Caco-2 (cell line): ENCODE measurements around the gene DOK3. TPM values are rescaled to one million over a fixed set of nuclear protein-coding genes. Genes with fewer than 3 reads are reported as not detected.

ENCODE experiments used
- BruUV-seq: library from RNA; stranded (reverse); fragments of 400-500 nt; replicated peaks from 2 replicates; lab custom pipeline; 2021; lab: Mats Ljungman, UMichigan
- CTCF ChIA-PET: fragments of 300-600 bp; sonication (Branson Sonifier 250); formaldehyde crosslinking; loops from one replicate; lab custom pipeline; 2022; ENCODE audit warnings: antibody characterized with exemption; lab: Charles Lee
- POLR2A ChIA-PET: fragments of 300-600 bp; sonication (Branson Sonifier 250); formaldehyde crosslinking; loops from one replicate; lab custom pipeline; 2022; ENCODE audit warnings: antibody characterized with exemption; lab: Charles Lee
- DNase-seq, 2 experiments: peaks; one replicate each; pipeline versions ENCODE4 v3.0.0 to v3.0.0-alpha.2; 2020 to 2022
- H3K27me3 ChIP-seq: replicated peaks from 2 replicates; pipeline ENCODE4 v1.6.0; 2011; ENCODE audit warnings: low read length; ENCODE audit not compliant: control insufficient read depth, insufficient read depth
- H3K36me3 ChIP-seq: 2 replicates; pipeline ENCODE4 v1.5.1; 2011; ENCODE audit warnings: low read length; ENCODE audit not compliant: control insufficient read depth, insufficient read depth
- H3K4me1 ChIP-seq: fragments of 250-450 bp; sonication (Bioruptor Pico); 2 replicates; pipeline ENCODE4 v1.5.1; 2020; ENCODE audit warnings: mild to moderate bottlenecking
- H3K4me3 ChIP-seq: 2 replicates; pipeline ENCODE4 v1.5.1; 2011; ENCODE audit warnings: low read depth, mild to moderate bottlenecking, control low read depth, low read length
- H3K9me3 ChIP-seq: fragments of 250-450 bp; sonication (Bioruptor Pico); 2 replicates; pipeline ENCODE4 v1.5.1; 2020; ENCODE audit warnings: mild to moderate bottlenecking, moderate library complexity
- H3K27ac Mint-ChIP-seq: one replicate; pipeline ENCODE4 v1.8.0; 2022; ENCODE audit warnings: mixed read lengths; ENCODE audit not compliant: unreplicated experiment
- H3K27me3 Mint-ChIP-seq: one replicate; pipeline ENCODE4 v1.8.0; 2022; ENCODE audit warnings: mixed read lengths; ENCODE audit not compliant: insufficient read depth, unreplicated experiment
- H3K36me3 Mint-ChIP-seq: one replicate; pipeline ENCODE4 v1.8.0; 2022; ENCODE audit warnings: mild to moderate bottlenecking, mixed read lengths; ENCODE audit not compliant: insufficient read depth, unreplicated experiment
- H3K4me1 Mint-ChIP-seq: one replicate; pipeline ENCODE4 v1.8.0; 2022; ENCODE audit warnings: low read depth, mixed read lengths; ENCODE audit not compliant: unreplicated experiment
- H3K4me3 Mint-ChIP-seq: one replicate; pipeline ENCODE4 v1.8.0; 2022; ENCODE audit warnings: mild to moderate bottlenecking, moderate library complexity, mixed read lengths; ENCODE audit not compliant: unreplicated experiment
- H3K9me3 Mint-ChIP-seq: one replicate; pipeline ENCODE4 v1.8.0; 2022; ENCODE audit warnings: mixed read lengths; ENCODE audit not compliant: unreplicated experiment
- intact Hi-C: fragments of 100-400 bp; cut with micrococcal nuclease; formaldehyde crosslinking; loops from one replicate; pipeline ENCODE4 v1.10.0; 2022; ENCODE audit not compliant: unreplicated experiment
- total RNA-seq: library from RNA; stranded (reverse); gene quantifications from 2 replicates; pipeline ENCODE4 v1.2.3, GENCODE V29; 2022
- TF ChIP-seq, protein P1 (sequence below), 2 experiments: fragments of 200-600 bp in 1 of 2; IDR thresholded peaks; 1 replicate in 1 of 2; 2 replicates in 1 of 2; pipeline versions ENCODE4 v1.5.1 to v1.8.0; 2011 to 2022; ENCODE audit warnings: antibody characterized with exemption in 1 of 2, control low read depth in 1 of 2, inconsistent platforms in 1 of 2, low read depth in 1 of 2, low read length in 1 of 2, mild to moderate bottlenecking in 1 of 2, moderate library complexity in 1 of 2; ENCODE audit not compliant: insufficient read depth in 1 of 2, severe bottlenecking in 1 of 2, unreplicated experiment in 1 of 2

Gene DOK3
- total RNA-seq, 1 experiment from 2014 or later: 7.9 TPM

DNA sequence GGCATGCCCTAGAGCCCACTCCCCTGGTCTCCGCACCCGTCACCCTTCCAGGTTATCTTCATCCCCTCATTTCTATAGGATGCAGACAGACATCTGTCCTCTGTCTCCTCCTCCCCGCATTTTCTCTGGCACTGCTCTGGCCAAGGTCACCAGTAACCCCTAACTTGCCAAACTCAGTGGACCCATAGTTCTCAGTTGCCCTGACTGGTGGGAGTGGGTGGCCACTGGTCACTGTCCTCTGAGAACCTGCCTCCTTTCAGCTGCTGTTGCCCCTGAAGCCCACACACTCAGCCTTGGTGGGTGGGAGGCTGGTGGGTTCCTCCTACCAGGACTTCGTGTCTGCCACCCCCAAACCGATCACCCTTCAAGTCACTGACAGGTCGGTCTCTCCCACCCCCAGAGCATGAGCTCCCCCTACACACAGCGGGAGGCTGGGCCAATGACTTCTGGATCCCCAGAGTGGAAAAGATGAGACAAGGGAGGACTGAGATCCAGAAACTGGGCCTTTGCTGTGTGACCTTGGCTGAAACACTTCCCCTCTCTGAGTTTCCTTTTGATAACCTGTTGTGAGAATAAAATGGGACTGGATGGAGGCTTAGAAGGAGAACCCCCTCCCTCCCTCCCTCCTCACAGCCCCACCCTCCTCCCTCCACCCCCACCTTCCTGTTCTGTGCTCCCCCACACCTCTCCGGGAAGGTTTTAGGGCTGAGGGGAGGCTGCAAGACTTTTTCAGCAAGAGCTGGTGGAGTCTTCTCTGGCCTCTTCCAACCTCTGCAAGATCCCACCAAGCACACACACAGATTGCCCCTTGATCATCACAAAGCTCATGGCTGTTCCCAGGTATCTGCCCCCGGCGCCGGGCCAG, 33.8 kb downstream of the DOK3 start:
- Histone ChIP-seq H3K4me1 (peaks cover 20% of the 10 kb centered on the region), H3K9me3 (no peaks in the 10 kb centered on the region), H3K4me3 (no peak overlapping the region), H3K27me3 (no peaks in the 10 kb centered on the region), H3K36me3 (no peaks in the 10 kb centered on the region; the same call in 1 of the 2 replicates)
- no peak overlapping the region for H3K27ac Mint-ChIP-seq
- ChIA-PET CTCF (no interaction called here), POLR2A (interaction anchor here (1.3 to 2.4 kb wide), 2 partner anchors 21 to 22 kb away, joined by 4 to 8 read pairs; partner anchors contain the start of gene PDLIM7)
- H3K36me3 Mint-ChIP-seq: peaks cover 23% of the 10 kb centered on the region
- no peak for DNase-seq
- TF ChIP-seq, protein P1, sequence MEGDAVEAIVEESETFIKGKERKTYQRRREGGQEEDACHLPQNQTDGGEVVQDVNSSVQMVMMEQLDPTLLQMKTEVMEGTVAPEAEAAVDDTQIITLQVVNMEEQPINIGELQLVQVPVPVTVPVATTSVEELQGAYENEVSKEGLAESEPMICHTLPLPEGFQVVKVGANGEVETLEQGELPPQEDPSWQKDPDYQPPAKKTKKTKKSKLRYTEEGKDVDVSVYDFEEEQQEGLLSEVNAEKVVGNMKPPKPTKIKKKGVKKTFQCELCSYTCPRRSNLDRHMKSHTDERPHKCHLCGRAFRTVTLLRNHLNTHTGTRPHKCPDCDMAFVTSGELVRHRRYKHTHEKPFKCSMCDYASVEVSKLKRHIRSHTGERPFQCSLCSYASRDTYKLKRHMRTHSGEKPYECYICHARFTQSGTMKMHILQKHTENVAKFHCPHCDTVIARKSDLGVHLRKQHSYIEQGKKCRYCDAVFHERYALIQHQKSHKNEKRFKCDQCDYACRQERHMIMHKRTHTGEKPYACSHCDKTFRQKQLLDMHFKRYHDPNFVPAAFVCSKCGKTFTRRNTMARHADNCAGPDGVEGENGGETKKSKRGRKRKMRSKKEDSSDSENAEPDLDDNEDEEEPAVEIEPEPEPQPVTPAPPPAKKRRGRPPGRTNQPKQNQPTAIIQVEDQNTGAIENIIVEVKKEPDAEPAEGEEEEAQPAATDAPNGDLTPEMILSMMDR (IDR thresholded peaks at IDR 0.05; ENCODE audit: insufficient read depth in 1 of 2, low read depth in 1 of 2, low read length in 1 of 2, severe bottlenecking in 1 of 2, unreplicated experiment in 1 of 2): no peak
- H3K9me3 Mint-ChIP-seq: no peaks in the 10 kb centered on the region
- no TSS peak for BruUV-seq
- H3K4me1 Mint-ChIP-seq: peaks cover 26% of the 10 kb centered on the region
- peak overlapping the region; percentile 39 for H3K4me3 Mint-ChIP-seq
- intact Hi-C loops: no loop called here
- H3K27me3 Mint-ChIP-seq: no peaks in the 10 kb centered on the region

DNA sequence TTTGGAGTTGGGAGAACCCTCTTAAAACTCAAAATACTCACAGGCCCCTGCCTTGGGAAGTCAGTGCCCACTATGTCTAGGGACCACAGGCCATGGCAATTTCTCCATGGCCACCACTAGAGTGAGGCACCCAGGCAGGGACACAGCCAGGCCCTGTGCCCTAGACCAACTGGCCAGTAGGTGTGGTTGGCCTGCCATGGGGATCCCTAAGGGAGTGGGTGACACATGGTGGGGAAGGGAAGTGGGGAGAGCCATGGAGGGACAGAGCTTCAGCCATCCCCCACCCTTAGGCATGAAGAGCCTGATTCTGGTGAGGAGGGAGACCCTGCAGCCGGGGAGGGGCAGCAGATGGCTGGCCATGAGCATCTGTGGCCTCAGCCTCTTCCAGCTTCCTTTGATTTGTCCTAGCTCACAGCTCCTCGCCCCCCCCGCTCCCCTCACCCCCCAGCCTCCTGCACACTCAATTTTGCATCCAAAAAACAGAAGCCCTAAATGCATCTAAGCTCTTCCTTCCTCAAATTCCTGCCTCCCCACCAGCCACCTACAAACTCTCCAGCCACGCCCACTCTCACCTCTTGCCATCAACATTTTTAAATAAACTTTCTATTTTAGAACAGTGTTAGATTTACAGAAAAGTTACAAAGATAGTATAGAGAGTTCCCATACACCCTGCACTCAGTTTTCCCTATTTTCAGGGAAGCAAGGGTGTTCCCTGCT, 34.6 kb downstream of the DOK3 start:
- TF ChIP-seq, protein P1 (IDR thresholded peaks at IDR 0.05; ENCODE audit: insufficient read depth in 1 of 2, low read depth in 1 of 2, low read length in 1 of 2, severe bottlenecking in 1 of 2, unreplicated experiment in 1 of 2): no peak
- ChIA-PET CTCF (interaction anchor here (3.7 kb wide), 1 partner anchor 18 kb away, joined by 19 read pairs; no protein-coding TSS in a partner anchor), POLR2A (interaction anchor here (1.3 kb wide), 1 partner anchor 23 kb away, joined by 4 read pairs; the partner anchor contains the start of gene PDLIM7)
- intact Hi-C loops: no loop called here
- no peaks in the 10 kb centered on the region for H3K27me3 Mint-ChIP-seq
- Histone ChIP-seq H3K27me3 (no peaks in the 10 kb centered on the region), H3K9me3 (no peaks in the 10 kb centered on the region), H3K4me3 (no peak overlapping the region), H3K36me3 (peaks cover 1% of the 10 kb centered on the region; the same call in 1 of the 2 replicates), H3K4me1 (peaks cover 27% of the 10 kb centered on the region)
- peaks cover 23% of the 10 kb centered on the region for H3K36me3 Mint-ChIP-seq
- H3K27ac Mint-ChIP-seq: no peak overlapping the region
- no peaks in the 10 kb centered on the region for H3K9me3 Mint-ChIP-seq
- peak overlapping the region; percentile 74 for H3K4me3 Mint-ChIP-seq
- DNase-seq: no peak
- BruUV-seq: no TSS peak
- peaks cover 33% of the 10 kb centered on the region for H3K4me1 Mint-ChIP-seq

DNA sequence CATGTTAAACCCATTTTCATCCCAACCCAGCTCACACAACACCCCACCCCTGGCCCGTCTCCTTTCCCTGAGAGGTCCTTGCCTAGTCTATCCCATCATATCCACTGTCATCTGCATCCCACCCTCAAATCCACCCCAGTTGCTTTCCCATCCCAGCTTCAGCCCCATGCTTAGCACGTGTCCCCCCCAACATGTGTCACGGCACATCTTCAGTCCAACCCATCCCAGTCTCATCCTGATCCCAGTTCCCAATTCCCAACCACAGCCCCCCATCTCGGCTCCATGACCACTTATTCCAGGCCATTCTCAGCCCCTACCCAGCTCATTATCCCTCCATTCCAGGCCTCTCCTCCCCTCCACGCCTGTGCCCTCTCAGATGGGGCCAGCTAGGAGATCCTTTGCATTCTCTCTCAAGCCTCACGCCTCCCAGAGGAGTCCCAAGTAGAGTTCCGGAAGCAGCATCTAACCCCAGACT, 35.6 kb downstream of the DOK3 start:
- Mint-ChIP-seq H3K27me3 (no peaks in the 10 kb centered on the region), H3K9me3 (no peaks in the 10 kb centered on the region), H3K4me1 (peaks cover 34% of the 10 kb centered on the region), H3K27ac (peak overlapping the region; percentile 11), H3K4me3 (peak overlapping the region; percentile 74), H3K36me3 (peaks cover 23% of the 10 kb centered on the region)
- Histone ChIP-seq H3K4me3 (peak overlapping the region; percentile 86; the same call in 1 of the 2 replicates), H3K36me3 (peaks cover 1% of the 10 kb centered on the region; the same call in 1 of the 2 replicates), H3K27me3 (no peaks in the 10 kb centered on the region), H3K4me1 (peaks cover 35% of the 10 kb centered on the region), H3K9me3 (no peaks in the 10 kb centered on the region)
- TF ChIP-seq, protein P1 (IDR thresholded peaks at IDR 0.05; ENCODE audit: insufficient read depth in 1 of 2, low read depth in 1 of 2, low read length in 1 of 2, severe bottlenecking in 1 of 2, unreplicated experiment in 1 of 2): no peak
- no peak for DNase-seq
- no TSS peak for BruUV-seq
- intact Hi-C loops: no loop called here
- ChIA-PET POLR2A (interaction anchor here (1.3 kb wide), 1 partner anchor 24 kb away, joined by 4 read pairs; the partner anchor contains the start of gene PDLIM7), CTCF (interaction anchor here (1.0 to 3.7 kb wide), 3 partner anchors 17 to 69 kb away, joined by 3 to 19 read pairs (median 5); no protein-coding TSS in a partner anchor)
